Effector memory CD8-positive, alpha-beta T cell (primary cell): ENCODE results near the gene PHRF1.
A peak's percentile ranks its signal among the peaks of the same experiment; 100 is the strongest.

ENCODE experiments used
- ATAC-seq: fragments of 150-1000 bp; cut with Tn5 transposase; replicated peaks from 2 replicates; pipeline ENCODE4 v1.10.0; 2021; ENCODE audit warnings: mild to moderate bottlenecking, moderate library complexity
- DNase-seq, 3 experiments: peaks; one replicate each; pipeline ENCODE4 v3.0.0; 2021
- H3K27ac Mint-ChIP-seq, 2 donors: one replicate each; pipeline ENCODE4 v1.8.0; 2022; ENCODE audit warnings: mild to moderate bottlenecking in 2 of 2, mixed read lengths in 2 of 2, moderate library complexity in 2 of 2
- H3K27me3 Mint-ChIP-seq, 2 donors: one replicate each; pipeline ENCODE4 v1.8.0; 2022; ENCODE audit warnings: mixed read lengths in 2 of 2
- H3K36me3 Mint-ChIP-seq: one replicate; pipeline ENCODE4 v1.8.0; 2022; ENCODE audit warnings: mild to moderate bottlenecking, moderate library complexity, mixed read lengths; ENCODE audit not compliant: insufficient read depth
- H3K4me1 Mint-ChIP-seq, 2 donors: one replicate each; pipeline ENCODE4 v1.8.0; 2022; ENCODE audit warnings: low read depth in 2 of 2, mixed read lengths in 2 of 2
- H3K4me3 Mint-ChIP-seq, 2 donors: one replicate each; pipeline ENCODE4 v1.8.0; 2022; ENCODE audit warnings: mild to moderate bottlenecking in 2 of 2, mixed read lengths in 2 of 2, moderate library complexity in 2 of 2
- H3K9me3 Mint-ChIP-seq, 2 donors: one replicate each; pipeline ENCODE4 v1.8.0; 2022; ENCODE audit warnings: mixed read lengths in 2 of 2

The PHRF1 gene

DNA sequence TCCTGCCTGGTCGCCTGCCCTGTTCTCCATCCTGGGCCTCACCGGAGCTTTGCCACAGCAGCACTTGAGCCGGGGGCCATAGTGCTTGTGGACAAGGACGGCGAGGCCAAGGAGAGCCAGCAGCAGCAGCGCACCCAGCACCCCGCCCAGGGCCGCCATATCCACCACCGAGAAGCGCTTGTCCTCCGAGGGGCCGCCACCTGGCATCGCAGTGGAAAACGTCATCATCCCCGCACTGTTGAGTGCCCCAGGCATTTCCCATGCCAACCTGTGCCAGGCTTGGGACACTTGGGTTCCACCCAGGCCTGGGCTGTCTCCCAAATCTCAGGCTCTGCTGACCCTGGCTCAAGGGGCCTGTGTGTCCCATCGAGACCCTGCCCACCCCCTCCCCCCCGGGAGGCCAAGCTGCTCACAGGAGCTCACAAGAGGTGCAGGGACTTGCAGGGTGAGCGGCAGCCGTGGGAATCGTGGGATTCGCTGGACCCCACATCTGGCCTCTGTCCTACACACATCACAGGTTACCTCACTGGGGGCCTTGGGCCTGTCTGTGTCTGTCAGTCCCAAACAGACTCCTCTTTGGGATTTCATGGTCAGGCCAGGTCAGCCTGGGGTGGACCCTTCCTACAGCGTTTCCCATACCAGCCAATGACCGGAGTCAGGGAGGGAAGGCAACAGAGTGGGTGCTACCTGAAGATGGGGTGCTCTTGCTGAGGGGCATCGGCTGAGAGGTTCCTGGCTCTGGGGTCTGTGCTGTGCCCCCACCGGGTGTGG lies 41.8 kb downstream of the PHRF1 start:
- Mint-ChIP-seq H3K4me3 (no peak overlapping the region), H3K9me3 (no peaks in the 10 kb centered on the region), H3K27me3 (peaks cover 2 to 3% of the 10 kb centered on the region in 2 donors), H3K27ac (peak overlapping the region in 1 of 2 donors; percentile 87), H3K36me3 (peaks cover 38% of the 10 kb centered on the region), H3K4me1 (peaks cover 6 to 12% of the 10 kb centered on the region in 2 donors)
- no peak for ATAC-seq
- DNase-seq, result no peak

DNA sequence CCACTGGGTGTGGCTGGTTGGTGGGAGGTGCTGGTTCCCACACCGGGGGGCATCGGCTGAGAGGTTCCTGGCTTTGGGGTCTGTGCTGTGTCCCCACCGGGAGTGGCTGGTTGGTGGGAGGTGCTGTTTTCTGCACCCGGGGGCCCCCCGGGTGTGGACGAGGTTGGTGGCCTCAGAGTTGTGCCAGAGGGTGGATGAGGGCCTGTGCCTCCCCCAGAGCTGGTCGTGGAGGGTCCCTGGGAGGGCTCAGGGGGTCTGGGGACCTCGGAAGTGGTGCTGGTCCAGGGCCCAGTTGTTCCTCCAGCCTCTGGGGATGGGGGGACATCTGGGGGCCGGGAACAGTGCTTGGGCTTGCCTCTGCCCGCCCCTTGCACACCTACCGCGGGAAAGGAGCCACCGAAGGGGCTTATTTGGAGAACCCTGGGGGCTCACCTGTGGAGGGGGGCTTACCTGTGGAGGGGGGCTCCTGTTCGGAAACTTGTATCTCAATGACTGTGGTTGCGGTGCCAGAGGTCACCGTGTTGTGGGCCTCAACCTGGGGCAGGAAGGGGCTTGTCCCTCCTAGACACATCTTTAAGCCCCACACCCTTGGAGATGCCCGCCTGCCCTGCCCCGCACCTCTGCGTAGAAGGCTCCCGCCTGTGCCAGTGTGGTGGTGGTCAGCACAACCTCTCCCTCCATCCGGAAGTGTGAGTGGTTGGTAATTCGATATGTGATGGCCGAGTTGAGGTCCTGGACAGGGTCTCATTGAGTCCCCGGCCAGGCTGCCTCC lies 42.8 kb downstream of the PHRF1 start:
- Mint-ChIP-seq H3K4me3 (no peak overlapping the region), H3K4me1 (peaks cover 6 to 11% of the 10 kb centered on the region in 2 donors), H3K9me3 (no peaks in the 10 kb centered on the region), H3K27ac (peak overlapping the region in 1 of 2 donors; percentile 87), H3K36me3 (peaks cover 32% of the 10 kb centered on the region), H3K27me3 (peaks cover 7 to 11% of the 10 kb centered on the region in 2 donors)
- DNase-seq (no peak), ATAC-seq (no peak)

- Mint-ChIP-seq H3K27ac (no peak overlapping the region), H3K36me3 (peaks cover 27% of the 10 kb centered on the region), H3K27me3 (peaks cover 7 to 16% of the 10 kb centered on the region in 2 donors), H3K9me3 (no peaks in the 10 kb centered on the region), H3K4me3 (no peak overlapping the region), H3K4me1 (peaks cover 6 to 8% of the 10 kb centered on the region in 2 donors)
- no peak for ATAC-seq
- no peak for DNase-seq
Observed at GRCh38 chr11:619628-620050, 43.4 kb downstream of the PHRF1 start.

DNA sequence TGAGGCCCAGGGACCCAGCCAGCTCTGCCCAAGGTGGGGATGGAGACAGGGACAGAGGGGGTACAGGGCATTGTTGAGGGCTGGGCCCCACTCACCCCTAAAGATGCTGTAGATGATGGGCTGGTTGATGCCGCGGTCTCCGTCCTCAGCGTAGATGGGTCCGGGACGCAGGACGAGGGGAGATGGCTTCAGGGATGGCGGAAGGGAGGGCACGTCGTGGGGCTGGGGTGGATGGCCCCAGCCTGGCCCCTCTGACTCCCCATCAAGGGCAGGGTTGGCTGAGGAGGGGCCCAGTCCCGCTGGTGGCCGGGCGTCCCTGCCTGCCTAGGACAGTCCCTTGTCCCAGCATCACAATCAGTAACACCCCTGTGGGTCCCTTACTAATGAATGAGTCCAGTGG lies 43.9 kb downstream of the PHRF1 start:
- H3K36me3 Mint-ChIP-seq, result peaks cover 24% of the 10 kb centered on the region
- H3K27me3 Mint-ChIP-seq, result peaks cover 7 to 22% of the 10 kb centered on the region in 2 donors
- DNase-seq (no peak), ATAC-seq (no peak)
- H3K27ac Mint-ChIP-seq, result no peak overlapping the region
- no peaks in the 10 kb centered on the region for H3K9me3 Mint-ChIP-seq
- H3K4me1 Mint-ChIP-seq, result peaks cover 6 to 8% of the 10 kb centered on the region in 2 donors
- no peak overlapping the region for H3K4me3 Mint-ChIP-seq

DNA sequence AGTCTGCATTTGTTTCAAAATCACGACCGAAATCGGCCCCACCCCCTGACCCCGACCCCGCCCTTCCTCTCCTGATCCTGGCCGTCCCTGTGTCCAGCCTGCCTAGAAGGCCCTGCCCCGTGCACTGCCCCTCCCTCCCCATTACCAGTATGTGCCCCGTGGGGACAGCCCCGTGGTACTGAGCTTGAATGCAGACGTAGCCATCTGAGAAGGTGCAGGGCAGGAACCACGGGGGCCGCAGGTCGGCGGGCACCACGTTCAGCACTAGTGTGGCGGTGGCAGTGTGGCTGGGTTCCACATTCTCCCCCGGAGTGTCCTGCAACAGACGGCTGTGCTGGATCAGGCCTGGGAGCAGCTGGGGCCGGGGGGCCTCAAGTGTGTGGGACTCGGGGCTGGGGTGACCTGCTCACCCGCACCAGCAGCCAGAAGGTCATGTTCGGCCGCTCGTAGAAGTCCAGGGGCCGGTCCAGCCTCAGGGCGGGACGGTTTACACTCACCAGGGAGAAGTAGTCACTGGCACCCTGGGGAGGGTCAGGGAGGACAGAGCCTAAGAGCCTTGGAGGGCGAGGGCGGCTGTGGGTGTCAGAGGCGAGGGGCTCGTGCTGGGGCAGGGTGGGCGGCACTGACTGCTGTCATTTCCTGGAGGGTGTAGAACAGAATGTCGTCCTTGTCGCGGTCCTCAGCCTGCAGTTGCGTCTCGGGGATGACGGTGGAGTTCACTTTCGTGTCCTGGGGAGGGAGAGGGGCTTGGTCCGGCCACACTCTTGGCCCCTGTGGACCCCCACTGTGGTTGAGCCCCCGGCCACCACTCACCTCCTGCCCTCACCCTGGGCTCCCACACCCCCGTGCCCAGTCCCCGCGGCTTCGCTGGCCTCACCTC lies 44.9 kb downstream of the PHRF1 start:
- Mint-ChIP-seq H3K27ac (no peak overlapping the region), H3K27me3 (peaks cover 7 to 24% of the 10 kb centered on the region in 2 donors), H3K9me3 (no peaks in the 10 kb centered on the region), H3K36me3 (peaks cover 22% of the 10 kb centered on the region), H3K4me3 (no peak overlapping the region), H3K4me1 (peaks cover 2 to 5% of the 10 kb centered on the region in 2 donors)
- ATAC-seq (no peak), DNase-seq (no peak)

- peaks cover 0 to 3% of the 10 kb centered on the region in 2 donors for H3K4me1 Mint-ChIP-seq
- H3K27ac Mint-ChIP-seq, result no peak overlapping the region
- H3K27me3 Mint-ChIP-seq, result peaks cover 7 to 24% of the 10 kb centered on the region in 2 donors
- H3K9me3 Mint-ChIP-seq, result no peaks in the 10 kb centered on the region
- peaks cover 23% of the 10 kb centered on the region for H3K36me3 Mint-ChIP-seq
- ATAC-seq (no peak), DNase-seq (no peak)
- no peak overlapping the region for H3K4me3 Mint-ChIP-seq
Observed at GRCh38 chr11:621838-622237, 45.6 kb downstream of the PHRF1 start.

- DNase-seq (no peak), ATAC-seq (no peak)
- H3K27ac Mint-ChIP-seq, result no peak overlapping the region
- H3K36me3 Mint-ChIP-seq, result peaks cover 24% of the 10 kb centered on the region
- H3K9me3 Mint-ChIP-seq, result no peaks in the 10 kb centered on the region
- H3K4me3 Mint-ChIP-seq, result no peak overlapping the region
- H3K4me1 Mint-ChIP-seq, result peaks cover 7 to 11% of the 10 kb centered on the region in 2 donors
- H3K27me3 Mint-ChIP-seq, result peaks cover 16 to 36% of the 10 kb centered on the region in 2 donors
Observed at GRCh38 chr11:623349-623869, 47.1 kb downstream of the PHRF1 start.

DNA sequence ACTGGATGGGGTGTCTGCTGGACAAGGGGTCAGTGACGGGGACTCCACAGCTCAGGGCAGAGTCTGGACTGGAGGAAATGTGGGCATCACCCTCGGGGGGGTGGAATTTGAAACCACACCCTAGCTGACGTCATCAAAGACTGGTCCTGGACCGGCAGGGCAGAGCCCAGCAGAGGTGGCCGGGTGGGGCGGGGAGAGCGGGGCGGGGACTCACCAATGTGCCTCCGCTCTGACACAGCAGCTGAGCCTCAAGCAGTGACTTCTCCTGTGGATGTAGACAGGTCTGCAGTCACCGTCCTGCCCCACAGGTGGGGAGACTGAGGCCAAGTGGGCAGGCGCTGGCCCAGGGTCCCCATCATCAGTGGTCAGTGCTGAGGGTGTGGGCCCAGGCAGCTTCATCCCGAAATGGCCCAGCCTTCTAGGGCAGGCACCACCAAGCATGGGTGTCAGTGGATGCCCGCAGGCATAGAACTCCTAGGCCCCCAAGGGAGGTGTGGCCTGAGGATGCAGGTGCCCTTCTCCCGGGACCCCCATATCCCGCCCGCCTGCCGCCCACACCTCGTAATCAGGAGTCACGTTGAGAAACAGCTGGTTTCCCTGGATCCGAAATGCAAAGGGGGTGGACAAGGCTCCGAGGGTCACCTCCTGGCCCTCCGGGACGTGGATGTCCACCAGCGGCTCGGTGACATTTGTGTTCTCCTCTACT lies 47.9 kb downstream of the PHRF1 start:
- H3K36me3 Mint-ChIP-seq, result peaks cover 25% of the 10 kb centered on the region

DNA sequence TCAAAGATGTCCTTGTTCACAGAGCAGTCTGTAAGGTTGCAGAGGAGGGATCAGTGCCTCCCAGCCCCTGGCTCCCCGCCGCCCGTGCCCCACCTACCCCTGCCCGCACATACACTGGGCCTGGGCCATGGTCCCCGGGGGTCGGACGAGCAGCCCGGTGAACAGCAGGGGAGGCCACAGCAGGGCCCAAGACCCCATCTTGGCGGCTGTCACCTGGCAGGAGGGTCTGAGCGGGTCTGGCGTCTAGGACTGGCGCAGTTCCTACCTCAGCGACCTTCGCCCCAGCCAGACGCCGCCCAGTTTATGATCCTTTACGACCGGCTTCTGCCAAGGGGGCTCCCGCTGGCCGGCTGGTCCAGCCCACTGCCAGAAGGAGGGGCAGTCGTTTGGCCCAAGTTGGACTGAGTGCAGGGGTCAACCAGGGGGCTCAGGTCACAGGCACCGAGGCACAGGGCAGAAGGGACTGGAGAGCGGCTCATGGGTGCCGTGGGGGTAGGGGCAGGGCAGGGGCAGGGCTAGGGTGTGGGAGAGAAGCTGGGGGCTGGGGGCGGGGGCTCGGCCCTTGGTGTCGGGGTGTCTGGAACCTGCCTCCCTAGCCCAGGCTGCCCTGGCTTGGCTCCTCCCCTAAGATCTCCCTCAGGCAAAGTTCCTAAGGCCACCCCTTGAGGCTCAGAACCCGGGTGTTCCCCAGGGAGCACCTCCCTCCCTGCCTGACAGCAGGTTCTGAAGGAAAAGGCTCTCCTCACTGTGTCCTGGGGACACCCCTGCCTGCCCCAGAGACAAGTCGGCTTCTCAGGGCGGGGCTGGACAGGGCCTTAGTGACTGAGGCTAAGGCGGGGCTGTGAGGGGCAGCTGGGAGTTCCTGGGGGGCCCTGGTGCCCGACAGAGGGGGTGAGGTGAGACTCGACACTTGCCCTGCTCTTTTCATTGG lies 48.7 kb downstream of the PHRF1 start, which contains the start of gene CDHR5:
Gene CDHR5, minus strand, starts transcription at position 251 of the 931 bp plus-strand sequence. Its CDS starts 53 bp downstream, at position 198.
- Mint-ChIP-seq H3K4me1 (peaks cover 20 to 21% of the 10 kb centered on the region in 2 donors), H3K27ac (no peak within 1 kb of the TSS), H3K4me3 (no peak within 1 kb of the TSS), H3K9me3 (no peaks in the 10 kb centered on the region), H3K36me3 (peaks cover 28% of the 10 kb centered on the region), H3K27me3 (peaks cover 19 to 38% of the 10 kb centered on the region in 2 donors)
- ATAC-seq (no peak), DNase-seq (no peak)

More for the DNA sequence above, 47.9 kb downstream of the PHRF1 start:
- DNase-seq (no peak), ATAC-seq (no peak)
- H3K9me3 Mint-ChIP-seq, result no peaks in the 10 kb centered on the region
- peaks cover 15 to 16% of the 10 kb centered on the region in 2 donors for H3K4me1 Mint-ChIP-seq
- peaks cover 19 to 38% of the 10 kb centered on the region in 2 donors for H3K27me3 Mint-ChIP-seq
- H3K4me3 Mint-ChIP-seq, result no peak overlapping the region
- H3K27ac Mint-ChIP-seq, result no peak overlapping the region

DNA sequence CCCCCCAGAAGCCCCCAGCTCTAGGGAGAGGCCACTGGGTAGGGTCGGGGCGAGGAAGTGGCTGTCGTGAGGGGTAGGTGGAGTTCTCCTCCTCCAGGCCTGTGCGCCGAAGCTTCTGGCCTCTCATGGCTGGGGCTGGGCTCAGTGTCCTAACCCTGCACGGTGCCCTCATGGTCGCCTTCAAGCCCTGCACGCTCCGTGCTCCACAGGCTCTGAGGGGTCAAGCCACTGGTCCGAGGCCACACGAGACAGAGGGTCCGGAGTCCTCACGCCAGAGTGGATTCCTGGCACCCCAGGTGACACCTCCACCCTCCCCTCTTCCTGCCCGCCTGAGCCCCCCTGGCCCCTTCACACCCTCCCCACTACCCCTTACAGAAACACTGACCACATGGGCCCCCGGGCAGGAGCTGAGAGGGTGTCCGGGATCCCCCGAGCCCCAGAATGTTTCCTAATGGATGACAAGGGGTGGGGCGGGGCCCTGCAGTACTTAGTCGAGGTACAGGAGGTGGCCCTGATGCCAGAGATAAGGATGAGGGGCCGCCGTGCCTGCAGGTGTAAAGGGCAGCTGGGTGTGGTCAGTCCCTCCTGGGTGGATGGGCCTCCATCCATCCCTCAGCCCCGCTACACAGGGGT lies 49.5 kb downstream of the PHRF1 start:
- Mint-ChIP-seq H3K27me3 (peaks cover 19 to 38% of the 10 kb centered on the region in 2 donors), H3K4me3 (no peak overlapping the region), H3K4me1 (peaks cover 20 to 21% of the 10 kb centered on the region in 2 donors), H3K9me3 (no peaks in the 10 kb centered on the region), H3K36me3 (peaks cover 31% of the 10 kb centered on the region), H3K27ac (no peak overlapping the region)
- DNase-seq (no peak), ATAC-seq (no peak)
